HL-60 (cell line): ENCODE measurements around the gene RPL22L1.

Experiments
- DNase-seq, 2 experiments: peaks; one replicate each; pipeline ENCODE4 v3.0.0-alpha.2; 2010 to 2020; ENCODE audit warnings: low read depth in 1 of 2, low spot score in 1 of 2
- H3K27ac ChIP-seq: fragments of 250-450 bp; sonication (Bioruptor Pico); replicated peaks from 2 replicates; pipeline ENCODE4 v1.5.1; 2020; ENCODE audit warnings: mild to moderate bottlenecking, moderate library complexity
- H3K27me3 ChIP-seq: fragments of 250-450 bp; sonication (Bioruptor Pico); 2 replicates; pipeline ENCODE4 v1.5.1; 2021; ENCODE audit warnings: mild to moderate bottlenecking, moderate library complexity; ENCODE audit not compliant: insufficient read depth, poor library complexity, severe bottlenecking
- H3K4me3 ChIP-seq: replicated peaks from 2 replicates; pipeline ENCODE4 v1.5.1; 2011; ENCODE audit warnings: mild to moderate bottlenecking, control low read depth, low read length; ENCODE audit not compliant: insufficient read depth
- CTCF ChIP-seq: IDR thresholded peaks from one replicate; pipeline ENCODE4 v1.5.1; 2011; ENCODE audit warnings: low read length, control low read depth, inconsistent platforms; ENCODE audit not compliant: insufficient read depth
- GABPA ChIP-seq: IDR thresholded peaks from 2 replicates; pipeline ENCODE4 v1.6.1; 2012; ENCODE audit warnings: low read depth
- POLR2AphosphoS5 ChIP-seq: IDR thresholded peaks from 2 replicates; pipeline ENCODE4 v1.6.1; 2012; ENCODE audit warnings: low read depth
- REST ChIP-seq: IDR thresholded peaks from 2 replicates; pipeline ENCODE4 v1.6.1; 2012; ENCODE audit warnings: low read depth; ENCODE audit not compliant: insufficient replicate concordance
- SPI1 ChIP-seq: IDR thresholded peaks from 2 replicates; pipeline ENCODE4 v1.6.1; 2012; ENCODE audit warnings: low read depth, mild to moderate bottlenecking, borderline replicate concordance

The RPL22L1 gene

GRCh38 chr3:170876537-170876936, 6.5 kb upstream of the RPL22L1 start:
- TF ChIP-seq GABPA = no peak
- no peak for TF ChIP-seq SPI1
- no peak for TF ChIP-seq CTCF
- no peak for TF ChIP-seq REST
- no peak for TF ChIP-seq POLR2AphosphoS5
- H3K27ac ChIP-seq = no peak overlapping the region
- no peaks in the 10 kb centered on the region for H3K27me3 ChIP-seq
- no peak for DNase-seq
- H3K4me3 ChIP-seq = no peak overlapping the region

- Histone ChIP-seq H3K27ac (peak overlapping the region; percentile 95), H3K4me3 (peak overlapping the region; percentile 81), H3K27me3 (no peaks in the 10 kb centered on the region)
- no peak for TF ChIP-seq POLR2AphosphoS5
- TF ChIP-seq CTCF = no peak
- no peak for TF ChIP-seq GABPA
- no peak for TF ChIP-seq SPI1
- no peak for TF ChIP-seq REST
- no peak for DNase-seq
Observed at GRCh38 chr3:170869239-170869590, 780 bp downstream of the RPL22L1 start.

- no peaks in the 10 kb centered on the region for H3K27me3 ChIP-seq
Observed at GRCh38 chr3:170868577-170869238, 1.3 kb downstream of the RPL22L1 start.

More at GRCh38 chr3:170868577-170869238, 1.3 kb downstream of the RPL22L1 start:
- TF ChIP-seq GABPA = no peak
- no peak for TF ChIP-seq SPI1
- TF ChIP-seq REST = no peak
- 0 out of 2 replicates have a peak, but pooled peaks have one; percentile 55 for TF ChIP-seq POLR2AphosphoS5
- peak overlapping the region; percentile 81 for H3K4me3 ChIP-seq
- DNase-seq = no peak
- H3K27ac ChIP-seq = peak overlapping the region; percentile 95
